A549 (cell line): ENCODE results near the gene IMP4. TPM values are rescaled to one million over a fixed set of nuclear protein-coding genes. Genes with fewer than 3 reads are reported as not detected.
A peak's percentile ranks its signal among the peaks of the same experiment; 100 is the strongest.

Experiments
- ATAC-seq, 2 experiments: fragments of 200-7000 bp in 1 of 2; fragments of >200 bp in 1 of 2; cut with Nextera tagmentation in 1 of 2; cut with Tn5 transposase in 1 of 2; 3 replicates each; pipeline versions ENCODE4 v1.8.0 to v1.9.1; 2018 to 2020; ENCODE audit warnings: mild to moderate bottlenecking in 1 of 2, moderate library complexity in 1 of 2
- CTCF ChIA-PET: fragments of 300-600 bp; sonication (Branson Sonifier 250); formaldehyde crosslinking; extraction: SDS; loops from one replicate; lab custom pipeline; 2021; ENCODE audit warnings: antibody characterized with exemption, inconsistent platforms; lab: Yijun Ruan, JAX
- POLR2A ChIA-PET: fragments of 350-600 bp; formaldehyde crosslinking; extraction: SDS; loops from one replicate; lab custom pipeline; 2021; ENCODE audit warnings: antibody characterized with exemption, inconsistent platforms; lab: Yijun Ruan, JAX
- DNase-seq, 2 experiments: peaks; one replicate each; pipeline versions ENCODE4 v3.0.0 to v3.0.0-alpha.2; 2011 to 2016; ENCODE audit warnings: low read depth in 1 of 2, low spot score in 1 of 2
- FAIRE-seq: peaks from 2 replicates; lab custom pipeline; 2011; peaks lifted over from hg19 to GRCh38; lab: Jason Lieb, UNC
- H3K27ac ChIP-seq, 2 experiments: fragments of >200 bp; sonication (Bioruptor Twin); formaldehyde crosslinking; 3 replicates each; pipeline ENCODE4 v1.5.1; 2016 to 2017
- H3K4me1 ChIP-seq: fragments of >200 bp; sonication (Bioruptor Twin); formaldehyde crosslinking; 3 replicates; pipeline ENCODE4 v1.6.1; 2016
- H3K4me2 ChIP-seq: fragments of >200 bp; sonication (Bioruptor Twin); formaldehyde crosslinking; 3 replicates; pipeline ENCODE4 v1.6.1; 2016
- H3K4me3 ChIP-seq: fragments of >200 bp; sonication (Bioruptor Twin); formaldehyde crosslinking; 3 replicates; pipeline ENCODE4 v1.5.1; 2016
- H3K9me3 ChIP-seq: fragments of >200 bp; sonication (Bioruptor Twin); formaldehyde crosslinking; 3 replicates; pipeline ENCODE4 v1.6.1; 2016
- ATOH8 ChIP-seq: fragments of 250-450 bp; sonication (Bioruptor Pico); IDR thresholded peaks from 2 replicates; pipeline ENCODE4 v1.5.0; 2020; ENCODE audit warnings: low read depth, mild to moderate bottlenecking, moderate library complexity
- CHD2 ChIP-seq: fragments of 150-350 bp; IDR thresholded peaks from 2 replicates; pipeline ENCODE4 v1.6.1; 2014; ENCODE audit warnings: low read length; ENCODE audit not compliant: partially characterized antibody
- CHD4 ChIP-seq: fragments of 200-600 bp; sonication (generic); IDR thresholded peaks from 2 replicates; pipeline ENCODE4 v1.6.1; 2016; ENCODE audit warnings: antibody characterized with exemption, mild to moderate bottlenecking, borderline replicate concordance
- ESRRA ChIP-seq: fragments of 150-350 bp; IDR thresholded peaks from 2 replicates; pipeline ENCODE4 v1.6.1; 2014; ENCODE audit warnings: mild to moderate bottlenecking, low read length, borderline replicate concordance
- FOSB ChIP-seq: fragments of 250-450 bp; sonication (Bioruptor Pico); IDR thresholded peaks from 2 replicates; pipeline ENCODE4 v1.5.0; 2020; ENCODE audit warnings: mild to moderate bottlenecking, moderate library complexity
- FOXS1 ChIP-seq: fragments of 250-450 bp; sonication (Bioruptor Pico); IDR thresholded peaks from 2 replicates; pipeline ENCODE4 v1.5.0; 2020; ENCODE audit warnings: mild to moderate bottlenecking, moderate library complexity
- GATA3 ChIP-seq: IDR thresholded peaks from 2 replicates; pipeline ENCODE4 v1.6.1; 2012; ENCODE audit warnings: borderline replicate concordance
- HOXA7 ChIP-seq: fragments of 250-450 bp; sonication (Bioruptor Pico); IDR thresholded peaks from 2 replicates; pipeline ENCODE4 v1.5.0; 2020; ENCODE audit warnings: mild to moderate bottlenecking, moderate library complexity
- HOXB13 ChIP-seq: fragments of 250-450 bp; sonication (Bioruptor Pico); IDR thresholded peaks from 2 replicates; pipeline ENCODE4 v1.5.0; 2020; ENCODE audit warnings: low read depth, mild to moderate bottlenecking, moderate library complexity
- JUNB ChIP-seq: fragments of >200 bp; sonication (Bioruptor Twin); formaldehyde crosslinking; IDR thresholded peaks from 2 replicates; pipeline ENCODE4 v1.6.1; 2016
- MAFK ChIP-seq: fragments of 450-650 bp; IDR thresholded peaks from 2 replicates; pipeline ENCODE4 v1.6.1; 2014; ENCODE audit not compliant: partially characterized antibody
- NR3C1 ChIP-seq: fragments of >200 bp; sonication (Bioruptor Twin); formaldehyde crosslinking; IDR thresholded peaks from 3 replicates; pipeline ENCODE4 v1.6.1; 2017
- POLR2A ChIP-seq: IDR thresholded peaks from 2 replicates; pipeline ENCODE4 v1.6.1; 2012; ENCODE audit warnings: mild to moderate bottlenecking, low read length
- POLR2AphosphoS2 ChIP-seq: conservative IDR thresholded peaks from 2 replicates; pipeline ENCODE4 v1.6.1; 2012; ENCODE audit warnings: low read length, improper control_type of control experiment, inconsistent platforms
- RAD21 ChIP-seq, 2 experiments: fragments of >200 bp in 1 of 2; sonication (Bioruptor Twin) in 1 of 2; formaldehyde crosslinking in 1 of 2; IDR thresholded peaks in 1 of 2; conservative IDR thresholded peaks in 1 of 2; 2 replicates in 1 of 2; 3 replicates in 1 of 2; pipeline ENCODE4 v1.6.1; 2012 to 2018; ENCODE audit warnings: inconsistent platforms in 1 of 2
- REST ChIP-seq: fragments of 200-600 bp; sonication (generic); IDR thresholded peaks from 2 replicates; pipeline ENCODE4 v1.6.1; 2016; ENCODE audit warnings: antibody characterized with exemption, mild to moderate bottlenecking, moderate library complexity
- RFX5 ChIP-seq: fragments of 450-650 bp; IDR thresholded peaks from 2 replicates; pipeline ENCODE4 v1.7.1; 2014; ENCODE audit warnings: antibody characterized with exemption, mild to moderate bottlenecking, moderate library complexity
- ZC3H11A ChIP-seq: fragments of 450-650 bp; IDR thresholded peaks from 2 replicates; pipeline ENCODE4 v1.6.1; 2014; ENCODE audit warnings: antibody characterized with exemption, mild to moderate bottlenecking
- ZNF302 ChIP-seq: fragments of 250-450 bp; sonication (Bioruptor Pico); IDR thresholded peaks from 2 replicates; pipeline ENCODE4 v1.9.0; 2021; ENCODE audit warnings: inconsistent platforms, mild to moderate bottlenecking, moderate library complexity
- WGBS: methylation state at CpG from one replicate; pipeline ENCODE4 v1.1.6; 2017; ENCODE audit errors: missing lambda C conversion rate; 5-methylcytosine and 5-hydroxymethylcytosine counted together
- polyA plus RNA-seq, 4 experiments: library from polyadenylated mRNA; depleted of rRNA in 3 of 4; stranded (reverse); fragments of >200 nt; fragmentation: RNase III in 1 of 4; extraction: RNeasy Plus Mini Kit Qiagen cat#74134 plus additional on column Dnase treatment in 1 of 4; gene quantifications; 2 replicates in 3 of 4; 3 replicates in 1 of 4; pipeline ENCODE4 v1.2.3, GENCODE V29; 2011 to 2017
- TF ChIP-seq, protein P1 (sequence below): fragments of 450-650 bp; IDR thresholded peaks from 2 replicates; pipeline ENCODE4 v1.6.1; 2014; ENCODE audit warnings: antibody characterized with exemption
- TF ChIP-seq, protein P2 (sequence below): fragments of 250-450 bp; sonication (Bioruptor Pico); IDR thresholded peaks from 2 replicates; pipeline ENCODE4 v1.5.0; 2021; ENCODE audit warnings: mild to moderate bottlenecking, moderate library complexity, borderline replicate concordance

IMP4 gene
- polyA plus RNA-seq, 2 of the 4 experiments (the other 2 are of a cell fraction), result 113 to 149 TPM

DNA sequence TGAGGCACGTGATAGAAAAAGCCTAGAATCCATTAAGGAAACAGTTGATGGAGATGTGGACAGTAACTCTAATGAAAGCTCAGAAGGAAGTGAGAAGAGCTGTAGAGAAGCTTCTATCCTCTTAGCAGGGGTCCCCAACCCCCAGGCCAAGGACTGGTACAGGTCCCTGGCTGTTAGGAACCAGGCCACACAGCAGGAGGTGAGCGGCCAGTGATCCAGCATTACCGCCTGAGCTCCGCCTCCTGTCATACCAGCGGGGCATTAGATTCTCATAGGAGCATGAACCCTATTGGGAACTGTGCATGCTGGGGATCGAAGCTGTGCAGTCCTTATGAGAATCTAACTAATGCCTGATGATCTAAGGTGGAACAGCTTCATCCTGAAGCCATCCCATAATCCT is 8.7 kb upstream of the IMP4 start:
- ChIA-PET CTCF (interaction anchor here (1.0 to 7.5 kb wide), 7 partner anchors 9 to 178 kb away, joined by 3 to 96 read pairs (median 5); partner anchors contain the start of genes IMP4, MZT2B and SMPD4), POLR2A (no interaction called here)

DNA sequence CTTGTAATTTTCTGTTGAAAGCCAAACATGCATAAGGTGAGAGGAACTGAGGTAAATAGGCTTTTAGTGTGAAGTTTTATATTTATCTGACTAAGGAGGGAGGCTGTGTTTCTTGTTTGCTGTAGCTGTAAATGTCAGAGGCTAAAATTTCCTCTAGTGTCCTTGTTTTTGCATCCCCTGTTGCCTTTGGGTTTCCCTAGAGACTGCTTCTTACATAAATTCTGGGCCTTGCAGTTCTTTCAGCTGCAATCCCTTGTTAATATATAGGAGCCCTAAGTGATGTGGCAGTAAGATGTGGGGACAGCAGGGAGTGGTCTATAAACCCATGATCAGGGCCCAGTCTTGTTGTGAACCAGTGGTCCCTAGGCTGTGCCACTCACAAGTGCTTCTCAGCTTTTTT is 7.5 kb upstream of the IMP4 start:
- H3K4me3 ChIP-seq, result no peak overlapping the region
- DNase-seq (no peak), ATAC-seq (no peak), FAIRE-seq (no peak)
- H3K4me1 ChIP-seq, result peaks cover 6% of the 10 kb centered on the region
- H3K27ac ChIP-seq, result no peak overlapping the region
- H3K4me2 ChIP-seq, result no peak overlapping the region
- TF ChIP-seq ZC3H11A, result no peak
- no peak for TF ChIP-seq FOSB (CRISPR knock-in tag)
- TF ChIP-seq CHD2, result no peak
- TF ChIP-seq POLR2AphosphoS2, result no peak
- no peak for TF ChIP-seq MAFK
- no peak for TF ChIP-seq RFX5
- no peak for TF ChIP-seq JUNB
- no peak for TF ChIP-seq ATOH8 (CRISPR knock-in tag)
- TF ChIP-seq ZNF302 (CRISPR knock-in tag), result no peak
- no peak for TF ChIP-seq HOXA7 (CRISPR knock-in tag)
- H3K9me3 ChIP-seq, result no peaks in the 10 kb centered on the region
- ChIA-PET CTCF (interaction anchor here (1.2 to 7.5 kb wide), 4 partner anchors 12 to 179 kb away, joined by 3 to 96 read pairs (median 4); partner anchors contain the start of genes MZT2B and SMPD4), POLR2A (no interaction called here)

More for the DNA sequence above, 8.7 kb upstream of the IMP4 start:
- 61% methylated on average over 6 of the region's 6 CpGs for WGBS
- H3K9me3 ChIP-seq, result no peaks in the 10 kb centered on the region
- H3K4me3 ChIP-seq, result no peak overlapping the region
- peaks cover 6% of the 10 kb centered on the region for H3K4me1 ChIP-seq
- ATAC-seq (no peak), FAIRE-seq (no peak), DNase-seq (no peak)
- TF ChIP-seq FOXS1 (no peak), CHD4 (no peak), GATA3 (no peak), REST (no peak), CHD2 (no peak), ZNF302 (CRISPR knock-in tag) (no peak), JUNB (no peak), POLR2A (no peak)
- no peak overlapping the region for H3K27ac ChIP-seq
- no peak overlapping the region for H3K4me2 ChIP-seq

DNA sequence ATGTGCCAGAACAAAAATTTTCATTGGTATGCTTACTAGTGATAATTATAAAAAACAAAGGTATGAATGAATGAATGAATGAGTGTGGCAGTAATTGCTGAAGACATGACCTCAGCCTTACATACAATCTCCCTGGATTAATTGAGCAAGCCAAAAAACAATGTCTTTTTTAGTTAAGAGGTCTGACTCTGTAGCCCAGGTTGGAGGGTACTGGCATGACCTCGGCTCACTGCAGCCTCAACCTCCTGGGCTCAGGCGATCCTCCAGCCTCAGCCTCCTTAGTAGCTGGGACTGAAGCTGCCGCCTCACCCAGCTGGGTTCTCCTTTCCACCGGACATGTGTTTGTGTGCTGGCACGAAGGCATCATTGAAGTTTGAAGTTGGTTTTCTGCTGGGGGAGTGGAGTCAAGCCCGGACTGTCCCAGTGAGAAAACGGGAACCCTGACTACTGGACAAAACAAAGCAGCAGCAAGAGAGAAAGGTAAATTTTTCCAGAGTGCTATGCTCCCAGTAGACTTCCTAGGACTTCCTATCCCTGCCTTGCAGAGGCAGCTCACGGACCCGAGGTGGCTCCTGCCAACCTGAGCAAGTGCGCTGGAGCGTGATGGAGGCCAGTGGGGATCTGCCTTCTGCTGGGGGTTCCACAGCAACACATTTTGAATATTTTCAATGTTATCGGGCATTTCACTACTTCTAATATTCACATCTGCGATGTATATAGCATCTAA is 6.4 kb upstream of the IMP4 start:
- peak overlapping the region; percentile 46; the same call in 2 of the 3 replicates for H3K4me3 ChIP-seq
- no peaks in the 10 kb centered on the region for H3K9me3 ChIP-seq
- ATAC-seq (peak in 1 of 2 experiments; percentile 7; a peak in 3 of 6 replicates), DNase-seq (peak in 1 of 2 experiments; percentile 19), FAIRE-seq (no peak)
- H3K27ac ChIP-seq, result no peak overlapping the region
- ChIA-PET CTCF (interaction anchor here (0.7 to 7.5 kb wide), 6 partner anchors 13 to 366 kb away, joined by 3 to 96 read pairs (median 4); partner anchors contain the start of genes MZT2B and SMPD4), POLR2A (interaction anchor here (1.3 kb wide), 1 partner anchor 155 kb away, joined by 8 read pairs; the partner anchor contains the start of genes MZT2B and SMPD4)
- H3K4me1 ChIP-seq, result peaks cover 11% of the 10 kb centered on the region
- 60% methylated on average over 12 of the region's 13 CpGs for WGBS
- peak overlapping the region; percentile 78 for H3K4me2 ChIP-seq
- TF ChIP-seq HOXA7 (CRISPR knock-in tag) (no peak), RAD21 (conservative IDR thresholded peaks at IDR 0.05 in 1 of 2, IDR thresholded peaks at IDR 0.05 in 1 of 2) (no peak), ESRRA (no peak), POLR2A (no peak), NR3C1 (no peak), REST (no peak), HOXB13 (CRISPR knock-in tag) (no peak)
- TF ChIP-seq, protein P1, sequence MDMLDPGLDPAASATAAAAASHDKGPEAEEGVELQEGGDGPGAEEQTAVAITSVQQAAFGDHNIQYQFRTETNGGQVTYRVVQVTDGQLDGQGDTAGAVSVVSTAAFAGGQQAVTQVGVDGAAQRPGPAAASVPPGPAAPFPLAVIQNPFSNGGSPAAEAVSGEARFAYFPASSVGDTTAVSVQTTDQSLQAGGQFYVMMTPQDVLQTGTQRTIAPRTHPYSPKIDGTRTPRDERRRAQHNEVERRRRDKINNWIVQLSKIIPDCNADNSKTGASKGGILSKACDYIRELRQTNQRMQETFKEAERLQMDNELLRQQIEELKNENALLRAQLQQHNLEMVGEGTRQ, result no peak
- TF ChIP-seq, protein P2, sequence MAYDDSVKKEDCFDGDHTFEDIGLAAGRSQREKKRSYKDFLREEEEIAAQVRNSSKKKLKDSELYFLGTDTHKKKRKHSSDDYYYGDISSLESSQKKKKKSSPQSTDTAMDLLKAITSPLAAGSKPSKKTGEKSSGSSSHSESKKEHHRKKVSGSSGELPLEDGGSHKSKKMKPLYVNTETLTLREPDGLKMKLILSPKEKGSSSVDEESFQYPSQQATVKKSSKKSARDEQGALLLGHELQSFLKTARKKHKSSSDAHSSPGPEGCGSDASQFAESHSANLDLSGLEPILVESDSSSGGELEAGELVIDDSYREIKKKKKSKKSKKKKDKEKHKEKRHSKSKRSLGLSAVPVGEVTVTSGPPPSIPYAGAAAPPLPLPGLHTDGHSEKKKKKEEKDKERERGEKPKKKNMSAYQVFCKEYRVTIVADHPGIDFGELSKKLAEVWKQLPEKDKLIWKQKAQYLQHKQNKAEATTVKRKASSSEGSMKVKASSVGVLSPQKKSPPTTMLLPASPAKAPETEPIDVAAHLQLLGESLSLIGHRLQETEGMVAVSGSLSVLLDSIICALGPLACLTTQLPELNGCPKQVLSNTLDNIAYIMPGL (CRISPR knock-in tag), result no peak
